GM18858 (cell line): ENCODE results near the gene PRR30.
"Not testable (repeated sequence)": the region's sequence is repeated elsewhere in the genome, so short reads cannot be mapped to it uniquely, and the experiment has no call there.

Experiments used
- ATAC-seq: cut with Tn5 transposase; IDR thresholded peaks from one replicate; pipeline ENCODE4 v1.9.1; 2021; ENCODE audit not compliant: unreplicated experiment

PRR30 gene

DNA sequence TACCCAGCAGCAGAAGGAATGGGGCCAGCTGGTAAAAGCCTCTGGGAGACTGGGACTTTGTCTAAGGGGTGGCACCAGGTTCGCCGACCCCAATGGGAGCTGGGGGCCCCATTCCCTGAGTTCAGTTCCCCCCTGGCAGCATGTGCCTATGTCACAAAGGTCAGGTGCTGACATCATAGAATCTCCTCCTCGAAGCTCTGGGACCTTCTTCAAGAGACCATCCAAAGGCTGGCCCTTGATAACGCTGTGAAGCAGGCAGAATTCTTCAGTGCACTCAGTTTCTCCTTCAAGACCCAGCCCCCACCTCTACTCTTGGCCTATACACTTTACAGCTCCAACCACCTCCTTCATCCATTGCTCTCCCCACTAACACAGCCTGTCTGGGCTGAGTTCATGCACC, at the start of gene PRR30:
Gene PRR30, minus strand, starts transcription at position 101 of the 400 bp plus-strand sequence. CDS start 1,081 bp downstream, outside the sequence.
- no peak for ATAC-seq

DNA sequence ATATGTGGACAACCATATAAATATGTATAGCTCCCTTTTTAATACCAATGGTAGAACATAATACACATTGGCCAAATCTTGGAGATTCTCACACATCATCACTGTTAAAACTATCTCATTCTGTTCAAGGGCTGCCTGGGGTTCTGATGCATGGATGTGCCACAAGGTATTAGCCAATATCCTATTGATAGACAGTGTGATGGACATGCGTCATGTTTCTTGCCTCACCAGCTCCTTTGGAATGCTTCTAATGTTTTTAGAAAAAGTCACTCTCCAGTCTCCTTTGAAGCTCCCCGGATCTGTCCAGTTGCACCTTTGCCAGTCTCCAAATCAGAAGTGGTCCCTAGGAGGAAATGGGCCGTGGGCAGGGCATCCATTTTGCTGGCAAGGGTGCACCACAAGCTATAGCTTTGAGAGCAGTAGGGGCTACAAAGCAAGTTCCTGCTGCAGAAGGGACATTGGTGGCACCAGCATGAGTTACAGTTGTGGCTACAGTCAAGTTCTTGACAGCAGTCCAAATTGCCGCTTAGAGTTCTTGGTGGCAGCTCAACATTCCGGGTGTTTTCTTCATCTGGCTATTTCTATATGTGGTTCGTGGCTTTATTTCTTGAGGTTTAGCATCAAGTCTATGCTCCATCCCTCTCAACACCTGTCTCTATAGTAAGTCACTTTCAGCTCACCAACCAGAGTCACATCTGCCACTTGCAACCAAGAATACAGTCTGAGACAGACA, 47.6 kb upstream of the PRR30 start:
- no peak for ATAC-seq

DNA sequence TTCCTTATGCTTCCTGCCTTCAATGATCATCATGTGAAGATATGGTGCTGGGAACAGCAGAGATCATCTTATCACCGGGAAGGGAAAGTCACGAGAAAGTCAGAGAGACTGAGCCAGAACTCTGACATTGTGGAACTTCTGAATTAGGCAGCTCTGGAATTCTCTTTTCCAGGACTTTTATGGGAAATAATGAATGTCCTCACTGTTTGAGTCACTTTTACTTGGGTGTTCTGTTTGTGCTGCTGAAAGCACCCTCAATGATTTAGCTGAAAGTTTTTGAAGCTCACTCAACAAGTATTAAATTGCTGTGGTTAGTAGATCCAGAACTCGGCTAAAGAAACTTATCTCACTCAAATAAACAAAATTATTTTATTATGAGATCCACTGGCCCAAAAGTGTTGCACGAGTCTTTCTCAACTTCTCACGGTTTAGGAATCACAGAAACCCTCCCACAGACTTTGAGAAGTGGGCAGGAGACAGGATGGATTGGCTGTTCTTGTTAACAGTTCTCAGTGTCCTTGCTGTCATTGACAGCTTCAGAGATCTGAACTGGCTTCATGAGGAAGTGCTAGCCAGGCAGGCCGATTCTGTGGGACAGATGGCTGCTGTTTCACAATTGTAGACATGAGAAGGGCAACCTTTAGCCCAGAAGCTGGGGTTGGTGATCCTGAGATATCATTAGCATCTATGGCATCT, 46.3 kb upstream of the PRR30 start:
- ATAC-seq, result no peak

DNA sequence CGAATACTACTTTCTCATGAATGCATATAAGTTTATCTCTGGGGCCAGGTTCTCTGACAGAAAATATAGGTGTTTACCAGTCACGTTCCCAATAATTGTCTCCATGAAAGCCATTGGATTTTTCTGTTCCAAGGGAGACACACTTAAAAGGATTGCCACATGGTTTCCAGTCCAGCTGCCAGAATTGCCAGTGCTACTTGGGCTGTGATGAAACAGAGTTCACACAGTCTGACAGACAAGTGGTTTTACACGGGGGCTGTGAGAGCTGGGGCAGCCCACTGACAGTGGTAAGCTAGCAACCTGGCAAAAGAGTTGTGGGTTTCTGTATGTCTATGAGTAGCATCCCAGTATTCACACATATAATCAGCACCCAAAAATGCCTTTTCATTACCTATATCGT, 44.9 kb upstream of the PRR30 start:
- ATAC-seq, result no peak

DNA sequence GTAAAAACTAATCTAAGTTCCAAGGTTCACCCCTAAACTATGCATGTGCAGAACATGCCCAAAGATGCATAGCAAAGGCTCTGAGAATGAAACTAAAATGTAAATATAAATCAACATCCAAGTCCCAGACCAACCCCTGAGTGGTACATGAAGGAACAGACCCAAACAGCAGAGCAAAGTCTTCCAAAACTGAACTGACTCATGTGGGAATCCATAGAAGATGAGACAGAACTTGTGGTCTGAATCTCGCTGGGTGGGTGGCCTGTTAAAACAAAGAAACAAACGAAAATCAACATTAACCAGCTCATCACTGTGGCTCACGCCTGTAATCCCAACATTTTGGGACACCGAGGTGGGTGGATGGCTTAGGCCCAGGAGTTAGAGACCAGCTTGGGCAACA, 43.1 kb upstream of the PRR30 start:
- no peak for ATAC-seq

DNA sequence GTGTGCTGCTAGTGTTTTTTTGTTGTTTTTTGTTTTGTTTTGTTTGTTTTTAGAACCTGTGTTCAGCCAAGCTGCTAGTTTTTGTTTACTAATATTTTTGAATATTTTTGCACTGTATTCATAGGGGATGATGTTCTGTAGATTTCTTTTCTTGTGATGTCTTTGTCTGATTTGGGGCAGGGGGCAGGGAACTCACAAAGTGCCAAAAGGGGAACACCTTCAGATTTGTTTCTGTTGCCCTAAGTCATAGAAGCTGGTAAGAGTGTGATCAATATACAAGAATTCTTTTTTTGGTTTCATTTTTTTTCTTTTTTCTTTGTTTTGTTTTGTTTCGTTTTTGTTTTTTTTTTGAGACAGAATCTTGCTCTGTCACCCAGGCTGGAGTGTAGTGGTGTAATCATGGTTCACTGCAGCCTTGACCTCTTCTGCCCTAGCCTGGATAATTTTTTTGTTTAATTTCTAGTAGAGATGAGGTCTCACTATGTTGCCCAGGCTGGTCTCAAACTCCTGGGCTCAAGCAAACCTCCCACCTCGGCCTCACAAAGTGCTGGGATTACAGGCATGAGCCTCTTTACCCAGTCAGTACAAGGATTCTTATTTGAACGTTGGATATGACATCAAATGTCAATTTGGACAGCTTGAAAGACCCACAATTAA, 40.3 kb upstream of the PRR30 start:
- ATAC-seq, result no peak

DNA sequence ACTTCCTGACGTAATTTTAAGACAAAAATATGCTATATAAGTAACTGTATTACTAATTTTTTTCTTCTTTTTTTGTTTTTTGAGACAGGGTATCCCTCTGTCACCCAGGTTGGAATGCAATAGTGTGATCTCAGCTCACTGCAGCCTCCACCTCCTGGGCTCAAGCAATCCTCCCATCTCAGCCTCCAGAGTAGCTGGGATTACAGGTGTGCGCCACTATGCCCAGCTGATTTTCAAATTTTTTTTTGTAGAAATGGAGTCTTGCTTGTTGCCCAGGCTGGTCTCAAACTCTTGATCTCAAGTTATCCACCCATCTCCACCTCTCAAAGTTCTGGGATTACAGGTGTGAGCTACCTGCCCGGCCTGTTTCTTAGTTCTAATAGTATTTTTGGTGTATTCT, 39.3 kb upstream of the PRR30 start:
- no peak for ATAC-seq

DNA sequence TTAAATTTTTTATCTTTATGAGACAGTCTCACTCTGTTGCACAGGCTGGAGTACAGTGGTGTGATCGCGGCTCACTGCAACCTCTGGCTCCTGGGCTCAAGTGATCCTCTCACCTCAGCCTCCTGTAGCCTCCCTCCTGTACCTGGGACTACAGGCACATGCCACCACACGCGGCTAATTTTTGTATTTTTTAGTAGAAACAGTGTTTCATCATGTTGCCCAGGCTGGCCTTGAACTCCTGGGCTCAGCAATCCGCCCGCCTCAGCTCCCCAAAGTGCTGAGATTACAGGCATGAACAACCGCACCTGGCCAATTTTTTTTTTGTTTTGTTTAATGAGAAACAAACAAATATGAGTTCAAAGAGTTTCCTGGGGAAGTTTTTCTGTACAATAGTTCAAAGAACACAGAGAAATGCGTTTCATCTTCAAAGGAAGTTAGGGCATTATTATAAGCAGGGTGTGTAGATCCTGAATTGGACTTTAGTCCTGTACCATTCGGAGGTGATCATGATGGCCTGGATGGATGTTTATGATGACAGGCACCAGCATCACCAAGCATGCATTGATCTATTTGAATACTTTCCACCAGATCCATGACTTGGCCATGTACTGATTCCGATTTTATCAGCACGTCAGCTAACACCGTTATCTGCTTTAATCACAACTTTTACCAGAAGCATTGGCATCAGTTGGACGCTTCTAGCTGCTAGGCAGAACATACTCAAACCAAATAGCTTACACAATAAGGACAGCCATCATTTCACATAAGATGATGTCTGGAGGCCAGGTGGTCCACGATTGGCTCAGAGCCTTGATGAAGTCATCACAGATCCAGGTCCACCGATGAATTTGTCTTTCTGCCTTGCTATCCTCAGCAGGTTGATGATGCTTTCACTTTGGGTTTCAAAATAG, 38.5 kb upstream of the PRR30 start:
- no peak for ATAC-seq

DNA sequence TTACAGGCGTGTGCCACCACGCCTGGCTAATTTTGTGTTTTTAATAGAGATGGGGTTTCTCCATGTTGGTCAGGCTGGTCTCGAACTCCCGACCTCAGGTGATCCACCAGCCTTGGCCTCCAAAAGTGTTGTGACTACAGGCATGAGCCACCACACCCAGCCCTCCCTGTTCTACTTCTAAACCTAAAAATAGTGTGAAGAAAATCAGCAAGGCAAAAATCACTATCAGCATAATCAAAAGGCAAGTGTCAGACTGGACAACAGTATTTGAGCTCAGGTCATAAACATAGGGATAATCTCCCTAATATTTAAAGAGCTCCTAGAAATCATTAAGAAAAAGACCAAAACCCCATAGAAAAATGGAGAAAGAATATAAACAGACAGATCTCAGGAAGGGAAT, 36.6 kb upstream of the PRR30 start:
- ATAC-seq, result not testable (repeated sequence)

DNA sequence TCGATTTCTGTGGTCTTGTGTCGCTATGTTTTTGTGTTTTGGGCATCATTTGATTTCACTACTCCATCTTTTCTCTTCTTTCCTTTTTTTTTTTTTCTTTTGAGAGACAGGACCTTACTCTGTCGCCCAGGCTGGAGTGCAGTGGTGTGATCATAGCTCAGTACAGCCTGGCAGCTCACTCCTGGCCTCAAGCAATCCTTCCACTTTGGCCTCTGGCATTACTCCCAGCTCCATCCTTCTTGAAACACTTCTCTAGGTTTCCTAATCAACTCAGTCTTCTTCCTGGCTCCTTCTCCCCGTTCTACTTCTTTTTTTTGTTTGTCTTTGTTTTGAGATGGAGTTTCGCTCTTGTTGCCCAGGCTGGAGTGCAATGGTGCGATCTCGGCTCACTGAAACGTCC, 36.1 kb upstream of the PRR30 start:
- ATAC-seq, result no peak

DNA sequence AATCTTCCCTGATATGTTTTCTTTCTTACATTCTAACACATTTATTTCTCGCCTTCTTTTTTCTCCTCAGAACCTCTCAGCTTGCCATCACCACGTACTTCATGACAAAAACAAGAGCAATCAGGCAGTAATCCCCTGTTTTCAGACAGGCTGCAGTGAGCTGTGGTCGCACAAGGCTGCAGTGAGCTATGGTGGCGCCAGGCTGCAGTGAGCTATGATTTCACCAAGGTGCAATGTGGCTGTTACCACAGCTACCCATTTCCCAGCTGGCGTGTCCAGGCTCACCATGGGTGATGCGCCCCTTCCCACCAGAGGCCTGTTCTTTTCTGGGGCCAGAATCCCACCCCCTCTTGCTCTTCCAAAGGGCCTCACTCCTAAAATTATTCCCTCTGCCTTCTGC, 35.4 kb upstream of the PRR30 start:
- no peak for ATAC-seq

DNA sequence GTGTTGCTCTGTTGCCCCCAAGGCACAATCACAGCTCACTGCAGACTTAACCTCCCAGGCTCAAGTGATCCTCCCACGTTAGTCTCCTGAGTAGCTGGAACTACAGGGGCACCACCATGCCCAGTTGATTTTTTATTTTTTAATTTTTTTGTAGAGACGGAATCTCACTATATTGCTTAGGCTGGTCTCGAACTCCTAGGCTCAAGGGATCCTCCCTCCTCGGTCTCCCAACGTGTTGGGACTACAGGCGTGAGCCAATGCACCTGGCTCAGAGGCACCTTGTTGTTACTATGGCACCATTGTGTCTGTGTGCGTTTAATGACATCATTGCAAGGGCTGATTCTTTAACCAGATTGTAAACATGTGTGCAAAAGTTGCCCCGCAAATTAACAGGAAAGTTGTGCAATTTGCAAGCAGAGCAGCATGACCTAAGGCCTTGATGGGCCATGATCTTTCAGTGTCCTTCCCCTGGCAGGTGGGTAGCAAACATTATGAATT, 32.2 kb upstream of the PRR30 start:
- no peak for ATAC-seq

DNA sequence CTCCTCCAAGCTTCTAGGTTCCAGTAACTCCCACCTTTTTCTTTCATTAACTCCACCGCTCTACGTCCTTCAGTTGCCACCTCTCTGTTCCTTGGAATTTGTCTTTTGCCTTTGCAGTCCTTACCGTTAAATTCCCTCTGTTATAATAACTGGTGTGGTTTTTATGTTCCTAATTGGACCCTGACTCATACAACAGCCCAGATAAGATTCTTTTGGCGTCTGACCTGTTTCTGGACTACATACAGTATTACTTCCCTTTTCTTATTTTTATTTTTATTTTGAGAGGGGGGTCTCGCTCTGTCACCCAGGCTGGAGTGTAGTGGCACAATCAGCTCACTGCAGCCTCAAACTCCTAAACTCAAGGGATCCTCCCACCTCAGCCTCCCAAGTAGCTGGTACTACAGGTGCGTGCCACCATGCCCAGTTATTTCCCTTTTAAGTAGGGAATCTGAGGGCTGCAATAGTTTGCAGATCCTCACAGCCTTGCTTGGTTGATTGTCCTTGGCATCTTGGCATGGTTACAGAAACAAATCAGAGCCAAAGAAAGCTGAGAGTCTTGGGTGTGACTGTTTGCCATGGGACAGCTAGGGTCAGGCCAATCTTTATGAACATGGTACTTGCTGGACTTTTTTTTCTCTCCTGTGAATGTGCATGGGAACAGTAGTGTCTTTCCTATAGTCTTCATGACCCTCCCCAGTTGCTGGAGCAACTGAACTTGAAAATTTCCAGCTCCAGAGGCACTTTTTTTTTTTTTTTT, 31.5 kb upstream of the PRR30 start:
- ATAC-seq, result no peak

DNA sequence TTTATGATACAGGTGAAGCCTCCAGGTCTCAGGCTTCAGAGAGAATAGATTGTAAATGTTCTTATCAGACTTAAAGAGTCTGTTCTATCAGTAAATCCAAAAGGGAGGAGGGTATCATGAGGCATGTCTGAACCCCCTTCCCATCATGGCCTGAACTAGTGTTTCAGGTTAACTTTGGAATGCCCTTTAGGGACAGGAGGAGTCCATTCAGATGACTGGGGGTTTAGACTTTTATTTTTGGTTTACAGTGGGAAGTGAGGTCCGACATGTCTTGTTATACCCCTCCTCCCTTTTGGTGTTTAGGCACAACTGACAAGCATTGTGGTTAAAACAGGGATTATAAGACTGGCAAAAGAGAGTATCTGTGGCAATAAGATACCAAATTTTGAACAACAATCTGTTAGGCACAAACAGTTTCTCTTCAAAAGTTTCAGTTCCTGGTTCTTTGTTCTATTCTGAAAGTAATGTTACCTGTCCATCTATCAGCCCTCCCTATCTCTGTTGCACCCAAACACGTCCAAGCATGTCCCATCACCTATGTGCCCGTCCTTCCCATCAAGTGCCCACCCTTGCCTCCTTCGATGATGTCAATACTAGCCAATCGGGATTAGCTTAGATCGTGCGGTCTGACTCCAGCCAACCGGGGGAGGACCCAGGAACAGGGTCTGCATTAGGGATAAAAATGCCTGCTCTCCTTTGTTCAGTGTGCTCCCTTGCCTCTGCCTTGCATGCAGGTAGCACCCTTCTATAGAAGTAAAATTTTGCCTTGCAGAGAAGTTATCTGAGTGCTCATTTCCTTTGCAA, 26.0 kb upstream of the PRR30 start:
- no peak for ATAC-seq

DNA sequence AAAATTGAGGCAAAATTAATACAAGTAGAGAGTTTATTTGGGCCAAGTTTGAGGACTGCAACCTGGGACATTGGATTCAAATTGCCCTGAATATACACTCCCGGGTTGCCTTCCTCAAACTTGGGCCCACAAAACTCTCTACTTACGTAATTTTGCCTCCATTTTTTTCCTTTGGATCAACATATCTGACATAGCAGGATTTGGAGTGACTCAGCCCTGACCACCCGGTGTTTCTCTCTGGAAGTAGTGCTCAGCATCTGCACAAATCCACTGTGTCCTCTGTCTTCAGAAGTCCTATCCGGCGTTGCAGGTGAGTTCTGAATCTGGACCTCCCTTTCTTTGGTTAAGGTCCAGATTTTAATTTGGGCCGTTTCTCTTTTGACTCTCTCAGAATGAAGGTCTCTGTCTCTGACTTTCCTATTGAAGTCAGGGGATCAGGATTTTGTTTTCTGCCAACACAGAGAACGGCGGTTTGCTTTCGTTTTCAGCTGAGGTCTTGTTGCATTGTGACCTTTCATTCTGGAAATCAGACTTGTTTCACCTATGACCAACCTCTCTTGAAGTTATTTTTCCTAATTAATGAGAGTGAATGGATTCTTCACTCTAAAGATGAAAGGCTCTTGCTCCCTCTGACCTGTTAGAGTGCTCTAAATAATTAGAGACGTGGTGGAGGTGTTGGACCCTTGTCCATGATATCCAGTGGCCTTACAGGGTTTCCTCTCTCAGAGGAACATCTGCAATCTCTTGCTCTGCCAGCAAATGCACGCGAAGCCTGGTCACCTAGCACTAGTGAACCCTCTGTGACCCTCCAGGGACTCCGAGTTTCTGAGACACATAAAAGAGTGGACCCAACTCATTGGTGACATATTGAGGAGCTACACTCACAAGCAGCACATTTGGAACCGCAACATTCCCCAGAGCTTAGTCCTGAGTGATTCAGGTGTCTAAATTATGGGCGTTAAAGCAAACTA, 23.2 kb upstream of the PRR30 start:
- no peak for ATAC-seq

DNA sequence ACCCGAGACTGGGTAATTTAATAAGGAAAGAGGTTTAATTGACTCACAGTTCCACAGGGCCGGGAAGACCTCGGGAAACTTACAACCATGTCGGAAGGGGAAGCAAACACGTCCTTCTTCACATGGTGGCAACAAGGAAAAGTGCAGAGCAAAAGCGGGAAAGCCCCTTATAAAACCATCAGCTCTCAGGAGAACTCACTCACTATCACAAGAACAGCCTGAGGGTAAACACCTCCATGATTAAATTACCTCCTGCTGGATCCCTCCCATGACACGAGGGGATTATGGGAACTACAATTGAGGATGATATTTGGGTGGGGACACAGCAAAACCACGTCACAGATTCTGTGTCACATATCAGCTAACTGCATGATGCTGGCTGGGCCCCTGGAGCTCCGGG, 21.0 kb upstream of the PRR30 start:
- no peak for ATAC-seq

DNA sequence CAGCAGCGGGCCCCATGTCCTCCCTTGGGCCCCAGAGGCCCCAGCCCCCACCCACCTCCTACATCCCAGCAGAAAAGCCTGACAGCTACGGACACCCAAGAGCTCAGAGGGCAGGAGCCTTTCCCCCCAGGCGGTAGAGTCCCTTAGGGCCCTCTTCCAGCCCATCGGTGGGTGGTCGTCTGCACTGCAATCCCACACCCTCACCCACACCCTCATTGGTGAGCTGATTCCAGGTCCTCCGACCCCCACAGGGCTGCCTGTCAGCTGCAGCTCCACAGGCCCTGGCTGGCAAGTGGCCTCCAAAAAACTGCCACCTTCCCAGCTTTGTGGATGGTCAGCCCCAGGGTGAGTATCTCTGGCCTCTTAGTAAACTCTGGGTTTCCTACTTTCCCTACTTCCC, 20.1 kb upstream of the PRR30 start:
- no peak for ATAC-seq

DNA sequence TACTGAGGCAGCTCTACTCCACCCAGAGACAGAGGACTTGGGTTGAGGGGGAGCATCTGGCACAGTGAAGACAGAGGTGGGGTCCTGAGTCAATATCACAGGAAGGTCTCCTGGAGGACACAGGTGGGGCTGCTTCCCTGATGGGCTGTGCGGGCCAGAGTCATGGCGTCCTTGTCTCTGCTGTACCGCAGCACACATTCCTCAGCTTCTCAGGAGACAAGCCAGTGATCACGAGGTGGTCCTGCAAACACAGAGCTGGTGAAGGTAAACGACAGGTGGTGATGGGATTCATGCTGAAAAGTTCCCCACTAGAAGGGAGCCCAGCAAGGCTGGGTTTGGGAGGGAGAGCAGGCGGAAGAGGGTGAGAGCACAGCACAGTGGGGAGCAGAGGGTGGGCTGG, 19.3 kb upstream of the PRR30 start:
- no peak for ATAC-seq
